CD4-positive, alpha-beta T cell treated with Interleukin-15 for 1 hour (primary cell): Measurements from ENCODE around the gene ATP2C1.
A peak's percentile ranks its signal among the peaks of the same experiment; 100 is the strongest.

Experiments used
- DNase-seq: peaks from one replicate; pipeline ENCODE4 v3.0.0-alpha.2; 2020

Gene ATP2C1

GRCh38 chr3:130895690-130896488 is 2.0 kb downstream of the ATP2C1 start:
- DNase-seq = no peak

DNA sequence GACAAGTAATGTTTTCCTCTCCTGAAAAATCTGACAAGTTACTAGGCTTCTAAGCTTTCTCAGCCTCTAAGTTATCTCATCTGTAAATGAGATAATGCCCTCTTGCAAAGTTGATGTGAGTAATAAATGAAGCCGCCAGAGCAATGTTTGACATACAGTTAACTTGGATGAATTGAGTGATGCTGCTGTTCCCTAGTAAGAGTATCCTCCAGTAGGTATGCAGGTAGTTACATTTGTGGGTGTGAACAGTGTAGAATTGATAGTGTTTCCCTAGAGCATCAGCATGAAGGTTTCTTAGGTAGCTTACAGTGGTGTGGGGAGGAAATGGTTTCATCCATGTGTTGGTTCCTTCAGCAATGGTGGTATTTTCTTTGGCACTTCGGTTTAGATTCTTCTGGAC is 3.4 kb downstream of the ATP2C1 start:
- DNase-seq = no peak

DNA sequence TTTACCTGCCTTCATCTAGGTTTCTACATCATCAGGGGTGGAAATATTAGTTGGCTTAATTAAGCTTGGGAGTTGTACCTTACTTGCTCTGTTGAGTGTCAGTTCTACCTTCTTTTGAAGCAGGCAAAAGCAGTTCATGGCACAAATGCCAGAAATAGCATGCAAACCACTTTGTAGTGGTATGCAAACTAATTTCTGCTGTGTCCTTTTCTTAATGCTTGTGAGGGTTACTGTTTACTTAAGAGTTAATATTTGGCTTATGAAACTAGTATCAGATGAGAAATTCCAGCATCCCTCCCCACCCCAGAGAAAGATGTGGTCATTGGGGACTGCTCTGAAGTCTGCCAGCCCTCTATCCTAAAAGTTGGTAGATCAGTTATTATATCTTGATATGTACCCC is 7.1 kb downstream of the ATP2C1 start:
- no peak for DNase-seq

- DNase-seq = no peak
These were observed 7.8 kb downstream of the ATP2C1 start for GRCh38 chr3:130901463-130902204.

- no peak for DNase-seq
These were observed 9.6 kb downstream of the ATP2C1 start for GRCh38 chr3:130903412-130903908.

DNA sequence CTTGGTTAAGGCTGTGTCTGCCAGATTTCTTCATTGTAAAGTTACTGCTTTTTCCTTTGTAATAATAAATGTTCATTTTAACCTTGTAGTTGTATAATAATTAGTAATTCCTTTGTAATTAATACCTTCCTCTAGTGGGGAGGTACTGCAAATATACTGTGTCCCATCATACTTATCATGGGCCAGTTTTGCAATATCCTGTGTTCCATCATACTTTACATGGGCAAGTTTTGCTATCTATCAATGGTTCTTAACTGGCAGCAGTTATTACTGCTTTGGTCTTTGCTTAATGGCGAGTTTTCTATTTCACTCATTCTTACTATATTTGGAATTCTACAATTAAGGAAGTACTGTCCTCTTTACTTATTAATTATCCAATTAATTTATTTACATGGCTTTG is 10.6 kb downstream of the ATP2C1 start:
- no peak for DNase-seq

- no peak for DNase-seq
These were observed 11.7 kb downstream of the ATP2C1 start for GRCh38 chr3:130905551-130905950.

DNA sequence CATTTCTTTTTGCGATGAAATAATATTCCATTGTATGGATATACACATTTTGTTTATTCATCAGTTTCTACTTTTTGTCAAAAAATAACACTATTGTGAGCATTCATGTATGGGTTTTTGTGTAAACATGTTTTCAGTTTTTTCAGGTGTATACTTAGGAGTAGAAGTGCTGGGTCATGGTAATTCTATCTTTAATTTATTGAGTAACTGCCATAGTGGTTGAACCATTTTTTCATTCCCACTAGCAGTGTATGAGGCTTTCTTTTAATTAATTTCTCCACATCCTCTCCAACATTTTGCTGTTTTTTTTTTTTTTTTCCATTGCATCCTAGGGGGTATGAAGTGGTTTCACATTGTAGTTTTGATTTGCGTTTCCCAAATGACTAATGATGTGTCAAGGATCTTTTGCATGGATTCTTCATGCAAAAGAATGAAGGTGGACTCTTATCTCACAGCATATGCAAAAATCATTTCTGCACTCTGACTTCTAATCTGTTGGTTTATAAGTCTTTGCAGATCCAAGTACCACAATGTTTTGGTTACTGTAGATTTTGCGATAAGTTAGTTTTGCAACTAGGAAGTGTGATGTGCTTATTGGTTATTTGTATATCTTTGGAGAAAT is 12.6 kb downstream of the ATP2C1 start:
- DNase-seq = no peak

- no peak for DNase-seq
These were observed 13.6 kb downstream of the ATP2C1 start for GRCh38 chr3:130907500-130907899.

- no peak for DNase-seq
These were observed 14.1 kb downstream of the ATP2C1 start for GRCh38 chr3:130907966-130908365.

DNA sequence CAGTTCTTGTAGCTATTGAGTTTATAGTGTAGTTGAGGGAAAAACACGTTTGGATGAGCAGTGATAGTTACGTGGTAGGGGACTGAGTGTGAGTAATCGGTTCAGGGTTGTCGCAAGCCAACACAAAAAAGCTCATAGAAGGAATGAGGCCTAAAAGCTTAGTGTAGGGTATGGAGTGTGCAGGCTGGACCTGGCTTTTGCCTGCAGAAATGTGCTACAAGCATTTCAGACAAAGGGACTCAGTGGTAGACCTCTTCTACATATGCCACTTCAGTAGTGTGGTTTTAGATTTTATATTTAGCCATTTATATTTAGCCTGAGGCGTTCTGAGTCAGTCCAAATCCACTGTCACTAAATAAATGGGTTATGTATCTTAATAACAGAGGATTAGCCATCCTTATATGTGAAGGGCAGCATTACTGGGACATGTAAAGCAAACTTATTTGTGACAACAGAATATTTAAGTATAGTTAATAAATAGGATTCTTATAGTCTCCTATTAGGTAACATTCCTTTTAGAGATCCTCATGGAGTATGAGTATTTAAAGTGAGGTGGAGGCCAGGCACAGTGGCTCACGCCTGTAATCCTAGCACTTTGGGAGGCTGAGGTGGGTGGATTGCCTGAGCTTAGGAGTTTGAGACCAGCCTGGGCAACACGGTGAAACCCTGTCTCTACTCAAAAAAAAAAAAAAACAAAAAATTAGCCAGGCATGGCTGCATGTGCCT is 21.8 kb downstream of the ATP2C1 start:
- no peak for DNase-seq

GRCh38 chr3:130916507-130917167 is 22.8 kb downstream of the ATP2C1 start:
- no peak for DNase-seq

DNA sequence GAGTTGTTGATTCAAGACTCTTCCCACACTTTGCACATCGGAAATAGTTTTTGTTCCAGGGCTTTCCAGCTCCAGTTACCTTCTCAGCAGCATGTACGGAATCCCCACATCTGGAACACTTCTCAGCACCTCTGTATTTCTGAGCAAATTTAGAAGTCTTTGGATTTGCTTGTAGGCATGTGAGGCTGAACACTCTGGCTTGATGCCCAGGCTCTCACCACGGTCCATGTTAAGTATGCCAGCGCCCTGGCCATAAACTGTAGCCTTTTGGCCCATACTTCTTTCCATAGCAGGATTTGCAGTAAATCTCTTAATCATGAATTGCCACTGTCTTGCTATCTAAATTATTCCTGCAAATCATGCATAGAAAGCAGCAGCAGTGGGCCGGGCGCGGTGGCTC is 24.4 kb downstream of the ATP2C1 start:
- no peak for DNase-seq

DNA sequence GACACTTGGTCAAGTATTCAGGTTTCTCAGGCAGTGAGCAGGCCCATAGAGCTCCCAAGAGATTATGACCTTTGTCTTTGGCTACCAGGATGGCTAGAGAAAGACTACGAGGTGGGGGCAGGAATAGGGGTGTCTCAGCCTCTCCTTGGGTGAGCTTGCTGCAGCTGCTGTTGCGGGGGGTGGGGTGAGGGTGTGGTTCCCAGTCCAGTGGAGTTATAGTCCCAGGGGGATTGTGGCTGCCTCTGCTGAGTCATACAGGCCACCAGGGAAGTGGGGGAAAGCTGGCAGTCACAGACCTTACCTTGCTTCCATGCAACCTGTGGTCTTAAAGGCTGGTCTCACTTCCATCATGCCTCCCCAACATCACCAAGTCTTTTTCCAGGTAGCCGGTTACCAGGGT is 31.7 kb downstream of the ATP2C1 start:
- DNase-seq = peak; percentile 18

GRCh38 chr3:130926504-130926903 is 32.6 kb downstream of the ATP2C1 start:
- DNase-seq = no peak

- no peak for DNase-seq
These were observed 35.9 kb downstream of the ATP2C1 start for GRCh38 chr3:130929804-130930203.

DNA sequence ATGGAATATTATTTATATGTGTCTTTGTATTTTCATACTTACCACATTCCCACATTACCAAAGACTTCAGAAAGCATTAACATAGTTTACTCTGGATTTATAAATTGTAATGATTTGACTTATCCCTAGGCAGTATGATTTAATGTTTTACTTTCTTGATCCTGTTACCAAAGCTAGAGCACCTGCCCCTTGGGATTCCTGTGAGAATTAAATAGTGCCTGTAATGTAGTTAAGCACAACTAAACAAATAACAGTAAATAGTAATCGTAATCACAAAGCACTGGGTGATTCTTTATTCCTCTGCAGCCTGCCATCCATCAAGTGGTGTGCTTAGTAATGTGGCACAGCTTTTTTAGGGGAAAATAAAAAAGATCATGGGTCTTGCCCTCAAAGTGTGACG is 39.1 kb downstream of the ATP2C1 start:
- DNase-seq = no peak

DNA sequence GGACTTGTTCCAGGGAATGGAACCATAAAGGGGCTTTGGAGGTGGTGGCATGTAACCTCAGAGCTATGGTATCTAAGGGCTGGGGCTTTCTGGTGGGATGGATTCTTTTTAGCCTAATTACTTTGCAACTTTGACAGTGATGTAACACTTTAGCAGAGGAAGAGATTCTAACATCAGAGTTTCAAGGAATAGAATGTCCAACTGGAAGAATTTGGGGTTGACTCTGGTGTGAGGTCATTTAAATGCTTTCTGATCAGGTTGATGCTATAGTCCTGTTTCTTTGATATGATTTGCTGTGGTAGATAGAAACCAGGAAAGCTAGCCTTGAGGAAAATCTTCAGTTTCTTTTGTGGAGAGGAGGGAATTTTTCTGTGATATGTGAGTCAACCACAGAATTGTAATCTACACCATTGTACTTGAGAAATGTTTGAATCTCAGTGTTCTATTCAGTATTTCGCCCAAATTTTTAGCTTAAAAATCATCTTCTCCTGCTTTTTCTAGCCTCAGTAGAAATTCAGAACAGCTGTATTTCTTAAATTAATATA is 40.0 kb downstream of the ATP2C1 start:
- DNase-seq = no peak

DNA sequence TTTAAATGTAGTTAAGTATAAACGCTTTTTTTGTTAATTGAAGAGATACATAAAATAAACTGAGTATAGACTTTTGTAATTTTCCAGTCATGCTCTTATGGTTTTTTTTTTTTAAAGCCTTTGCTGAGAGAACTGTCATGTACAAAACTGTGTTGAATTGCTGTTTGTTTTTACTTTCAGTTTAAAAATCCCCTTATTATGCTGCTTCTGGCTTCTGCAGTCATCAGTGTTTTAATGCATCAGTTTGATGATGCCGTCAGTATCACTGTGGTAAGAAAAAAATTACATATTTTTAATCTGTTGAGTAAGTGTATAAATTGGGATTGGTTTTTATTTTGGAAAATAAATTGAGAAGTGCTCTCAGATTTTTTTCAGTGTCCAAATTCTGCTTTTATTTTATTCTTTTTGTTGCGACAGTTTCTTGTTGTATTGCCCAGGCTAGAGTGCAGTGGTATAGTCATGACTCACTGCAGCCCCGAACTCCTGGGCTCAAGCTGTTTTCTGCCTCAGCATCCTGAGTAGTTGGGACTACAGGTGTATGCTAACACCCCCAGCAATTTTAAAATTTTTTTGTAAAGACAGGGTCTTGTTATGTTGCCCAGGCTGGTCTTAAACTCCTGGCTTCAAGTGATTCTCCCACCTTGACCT is 40.7 kb downstream of the ATP2C1 start:
- DNase-seq = no peak

DNA sequence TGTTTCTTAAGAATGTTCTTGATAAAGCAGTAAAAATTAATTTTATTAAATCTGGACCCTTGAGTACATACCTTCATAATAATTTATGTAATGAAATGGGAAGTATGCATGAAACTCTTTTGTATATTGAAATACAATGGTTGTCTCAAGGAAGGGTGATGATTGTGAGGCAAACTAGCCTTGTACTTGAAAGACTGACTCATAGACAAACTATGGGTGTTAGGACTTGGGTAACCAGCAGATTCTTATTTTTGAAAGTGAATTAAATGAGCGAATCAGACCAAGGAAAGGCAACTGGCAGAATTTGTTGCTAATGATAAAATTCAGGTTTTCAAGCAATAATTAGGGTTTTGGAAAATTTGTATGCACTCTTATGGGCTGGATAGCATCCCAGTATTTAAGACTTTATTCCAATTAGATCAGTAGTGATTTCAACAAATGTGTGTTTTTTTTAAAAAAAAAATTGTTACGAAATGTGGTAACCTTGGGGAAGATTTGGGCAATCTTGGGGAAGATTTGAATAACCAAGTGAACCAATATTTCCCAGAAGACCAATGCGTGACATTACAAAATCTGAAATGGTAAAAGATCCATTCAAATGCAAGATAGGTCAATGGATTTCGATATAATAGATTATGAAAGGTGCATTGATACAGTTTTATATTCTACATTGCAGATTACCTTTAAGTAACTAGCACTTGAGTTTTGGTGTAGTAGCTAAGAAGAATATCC is 42.0 kb downstream of the ATP2C1 start:
- no peak for DNase-seq

- no peak for DNase-seq
These were observed 45.9 kb downstream of the ATP2C1 start for GRCh38 chr3:130939753-130940152.
